Hepatocyte (in vitro differentiated cells): ENCODE measurements around the gene TSPAN16. TPM values are rescaled to one million over a fixed set of nuclear protein-coding genes. Genes with fewer than 3 reads are reported as not detected.
"Not testable (repeated sequence)": the region's sequence is repeated elsewhere in the genome, so short reads cannot be mapped to it uniquely, and the experiment has no call there.

ENCODE experiments used
- DNase-seq: peaks from one replicate; pipeline ENCODE4 v3.0.0-alpha.2; 2016; ENCODE audit warnings: low spot score
- H2AFZ ChIP-seq: fragments of 200-600 bp; sonication (generic); 2 replicates; pipeline ENCODE4 v1.6.0; 2016; ENCODE audit warnings: antibody characterized with exemption, mild to moderate bottlenecking
- H3K27ac ChIP-seq: fragments of 200-600 bp; sonication (generic); 2 replicates; pipeline ENCODE4 v1.5.1; 2016; ENCODE audit warnings: mild to moderate bottlenecking
- H3K27me3 ChIP-seq: fragments of 200-600 bp; sonication (generic); 2 replicates; pipeline ENCODE4 v1.6.1; 2016
- H3K36me3 ChIP-seq: fragments of 200-600 bp; sonication (generic); replicated peaks from 2 replicates; pipeline ENCODE4 v1.5.1; 2016; ENCODE audit warnings: low read depth; ENCODE audit not compliant: insufficient read depth
- H3K4me1 ChIP-seq: fragments of 200-600 bp; sonication (generic); 2 replicates; pipeline ENCODE4 v1.5.1; 2016; ENCODE audit warnings: mild to moderate bottlenecking, moderate library complexity; ENCODE audit not compliant: insufficient read depth
- H3K4me2 ChIP-seq: fragments of 200-600 bp; sonication (generic); 2 replicates; pipeline ENCODE4 v1.6.0; 2016
- H3K4me3 ChIP-seq: fragments of 200-600 bp; sonication (generic); 2 replicates; pipeline ENCODE4 v1.5.1; 2016; ENCODE audit warnings: mild to moderate bottlenecking
- H3K79me2 ChIP-seq: fragments of 200-600 bp; sonication (generic); 2 replicates; pipeline ENCODE4 v1.6.0; 2017; ENCODE audit warnings: mild to moderate bottlenecking
- H3K9me2 ChIP-seq: fragments of 200-600 bp; sonication (generic); replicated peaks from 2 replicates; pipeline ENCODE4 v1.6.0; 2017; ENCODE audit warnings: mild to moderate bottlenecking; ENCODE audit not compliant: insufficient read depth
- H3K9me3 ChIP-seq: fragments of 200-600 bp; sonication (generic); 2 replicates; pipeline ENCODE4 v1.5.1; 2016; ENCODE audit warnings: low read depth, mild to moderate bottlenecking
- H4K20me1 ChIP-seq: fragments of 200-600 bp; sonication (generic); 2 replicates; pipeline ENCODE4 v1.6.0; 2016; ENCODE audit warnings: mild to moderate bottlenecking; ENCODE audit not compliant: insufficient read depth, poor library complexity, severe bottlenecking
- EZH2 ChIP-seq: fragments of 200-600 bp; sonication (generic); IDR thresholded peaks from 2 replicates; pipeline ENCODE4 v1.6.1; 2016; ENCODE audit warnings: antibody characterized with exemption, mild to moderate bottlenecking, borderline replicate concordance
- EZH2phosphoT487 ChIP-seq: fragments of 200-600 bp; sonication (generic); IDR thresholded peaks from one replicate; pipeline ENCODE4 v1.6.1; 2018; ENCODE audit warnings: antibody characterized with exemption, mild to moderate bottlenecking, low read depth, moderate library complexity; ENCODE audit not compliant: unreplicated experiment, severe bottlenecking
- WGBS: methylation state at CpG from one replicate; pipeline ENCODE4 v1.1.6; 2016; ENCODE audit warnings: low lambda C conversion rate; ENCODE audit errors: missing lambda C conversion rate; 5-methylcytosine and 5-hydroxymethylcytosine counted together
- polyA plus RNA-seq: library from polyadenylated mRNA; unstranded; fragments of >200 nt; fragmentation: Nextera tagmentation; extraction: Ambion mirVana; gene quantifications from 2 replicates; pipeline ENCODE4 v1.2.1, GENCODE V29; 2016
- total RNA-seq: library from RNA; depleted of rRNA; stranded (reverse); fragments of >200 nt; gene quantifications from 2 replicates; pipeline ENCODE4 v1.2.3, GENCODE V29; 2014
- TF ChIP-seq, protein P1 (sequence below): fragments of 200-600 bp; sonication (generic); IDR thresholded peaks from 2 replicates; pipeline ENCODE4 v1.5.1; 2016; ENCODE audit warnings: antibody characterized with exemption, mild to moderate bottlenecking; ENCODE audit not compliant: poor library complexity

TSPAN16 gene
- total and polyA plus RNA-seq, 2 experiments from 2014 or later: not detected

DNA sequence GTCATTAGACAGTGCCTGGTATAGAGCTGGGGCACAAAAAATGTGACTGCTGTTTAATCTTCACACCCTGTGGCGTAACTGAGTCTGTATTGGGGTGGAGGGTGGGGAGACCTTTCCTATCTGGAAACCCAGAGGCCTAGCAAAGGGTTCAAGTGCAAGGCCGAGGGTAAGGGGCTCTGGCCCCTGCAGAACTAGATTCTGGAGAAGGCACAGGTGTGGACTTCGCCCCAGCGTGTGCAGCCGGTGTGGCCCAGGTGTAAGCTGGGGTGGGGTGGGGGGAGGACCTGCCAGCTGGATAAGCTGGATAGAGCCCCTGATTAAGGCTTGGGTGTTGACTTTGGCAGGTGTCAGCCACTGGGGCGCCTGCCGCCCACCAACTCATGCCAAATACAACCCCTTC, 42.2 kb downstream of the TSPAN16 start:
- peaks cover 5% of the 10 kb centered on the region for H3K4me1 ChIP-seq
- WGBS: 65% methylated on average over 7 of the region's 7 CpGs
- TF ChIP-seq EZH2phosphoT487 (no peak), EZH2 (no peak)
- TF ChIP-seq, protein P1, sequence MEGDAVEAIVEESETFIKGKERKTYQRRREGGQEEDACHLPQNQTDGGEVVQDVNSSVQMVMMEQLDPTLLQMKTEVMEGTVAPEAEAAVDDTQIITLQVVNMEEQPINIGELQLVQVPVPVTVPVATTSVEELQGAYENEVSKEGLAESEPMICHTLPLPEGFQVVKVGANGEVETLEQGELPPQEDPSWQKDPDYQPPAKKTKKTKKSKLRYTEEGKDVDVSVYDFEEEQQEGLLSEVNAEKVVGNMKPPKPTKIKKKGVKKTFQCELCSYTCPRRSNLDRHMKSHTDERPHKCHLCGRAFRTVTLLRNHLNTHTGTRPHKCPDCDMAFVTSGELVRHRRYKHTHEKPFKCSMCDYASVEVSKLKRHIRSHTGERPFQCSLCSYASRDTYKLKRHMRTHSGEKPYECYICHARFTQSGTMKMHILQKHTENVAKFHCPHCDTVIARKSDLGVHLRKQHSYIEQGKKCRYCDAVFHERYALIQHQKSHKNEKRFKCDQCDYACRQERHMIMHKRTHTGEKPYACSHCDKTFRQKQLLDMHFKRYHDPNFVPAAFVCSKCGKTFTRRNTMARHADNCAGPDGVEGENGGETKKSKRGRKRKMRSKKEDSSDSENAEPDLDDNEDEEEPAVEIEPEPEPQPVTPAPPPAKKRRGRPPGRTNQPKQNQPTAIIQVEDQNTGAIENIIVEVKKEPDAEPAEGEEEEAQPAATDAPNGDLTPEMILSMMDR: no peak
- DNase-seq: peak; percentile 58
- H2AFZ ChIP-seq: no peak overlapping the region
- no peaks in the 10 kb centered on the region for H3K9me2 ChIP-seq
- H3K9me3 ChIP-seq: no peaks in the 10 kb centered on the region
- peak overlapping the region; percentile 83 for H3K27ac ChIP-seq
- H3K27me3 ChIP-seq: no peaks in the 10 kb centered on the region
- peak overlapping the region; percentile 89 for H3K4me2 ChIP-seq
- H4K20me1 ChIP-seq: peaks cover 4% of the 10 kb centered on the region
- H3K4me3 ChIP-seq: peak overlapping the region; percentile 93
- peaks cover 46% of the 10 kb centered on the region for H3K79me2 ChIP-seq
- no peaks in the 10 kb centered on the region for H3K36me3 ChIP-seq

DNA sequence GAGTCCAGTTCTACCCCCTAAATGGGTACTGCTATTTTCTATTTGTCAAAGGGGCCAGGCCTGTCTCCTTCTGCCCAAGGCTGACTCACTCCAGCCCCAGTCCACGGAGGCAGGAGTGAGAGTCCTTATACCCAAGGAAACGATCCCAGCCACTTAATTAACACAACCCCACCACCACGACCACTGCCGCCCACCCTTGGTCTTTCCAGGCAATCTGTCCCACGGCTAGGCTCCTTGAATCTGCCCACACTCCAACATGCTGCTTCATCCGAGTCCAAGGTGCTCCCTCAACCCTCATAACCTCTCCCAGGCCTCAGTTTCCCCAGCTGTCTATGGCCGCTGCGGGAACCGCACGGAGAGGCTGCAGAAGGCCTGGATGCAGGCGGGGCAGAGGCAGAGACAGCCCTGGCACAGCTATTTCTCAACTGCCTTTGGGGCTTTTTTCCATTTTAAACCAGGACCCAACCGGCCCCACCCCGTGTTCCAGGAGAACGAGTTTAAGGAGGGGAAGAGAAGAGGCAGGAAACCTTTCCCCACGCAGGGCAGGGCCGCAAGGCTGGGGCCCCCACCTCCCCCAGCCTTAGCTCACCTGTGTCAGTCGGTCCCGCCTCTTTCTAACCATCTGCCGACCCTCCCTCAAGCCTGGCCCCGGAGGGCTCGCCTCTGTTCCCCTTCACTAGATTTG, 42.8 kb downstream of the TSPAN16 start:
- H3K4me3 ChIP-seq: peak overlapping the region; percentile 93
- peak; percentile 40 for DNase-seq
- 24% methylated on average over 21 of the region's 21 CpGs for WGBS
- H3K9me3 ChIP-seq: no peaks in the 10 kb centered on the region
- TF ChIP-seq EZH2: no peak
- TF ChIP-seq, protein P1: no peak
- no peak for TF ChIP-seq EZH2phosphoT487
- peak overlapping the region; percentile 83 for H3K27ac ChIP-seq
- peaks cover 4% of the 10 kb centered on the region for H4K20me1 ChIP-seq
- H3K4me1 ChIP-seq: peaks cover 5% of the 10 kb centered on the region
- H3K9me2 ChIP-seq: no peaks in the 10 kb centered on the region
- H2AFZ ChIP-seq: peak overlapping the region; percentile 58
- H3K4me2 ChIP-seq: peak overlapping the region; percentile 89
- peaks cover 46% of the 10 kb centered on the region for H3K79me2 ChIP-seq
- no peaks in the 10 kb centered on the region for H3K27me3 ChIP-seq
- H3K36me3 ChIP-seq: no peaks in the 10 kb centered on the region

DNA sequence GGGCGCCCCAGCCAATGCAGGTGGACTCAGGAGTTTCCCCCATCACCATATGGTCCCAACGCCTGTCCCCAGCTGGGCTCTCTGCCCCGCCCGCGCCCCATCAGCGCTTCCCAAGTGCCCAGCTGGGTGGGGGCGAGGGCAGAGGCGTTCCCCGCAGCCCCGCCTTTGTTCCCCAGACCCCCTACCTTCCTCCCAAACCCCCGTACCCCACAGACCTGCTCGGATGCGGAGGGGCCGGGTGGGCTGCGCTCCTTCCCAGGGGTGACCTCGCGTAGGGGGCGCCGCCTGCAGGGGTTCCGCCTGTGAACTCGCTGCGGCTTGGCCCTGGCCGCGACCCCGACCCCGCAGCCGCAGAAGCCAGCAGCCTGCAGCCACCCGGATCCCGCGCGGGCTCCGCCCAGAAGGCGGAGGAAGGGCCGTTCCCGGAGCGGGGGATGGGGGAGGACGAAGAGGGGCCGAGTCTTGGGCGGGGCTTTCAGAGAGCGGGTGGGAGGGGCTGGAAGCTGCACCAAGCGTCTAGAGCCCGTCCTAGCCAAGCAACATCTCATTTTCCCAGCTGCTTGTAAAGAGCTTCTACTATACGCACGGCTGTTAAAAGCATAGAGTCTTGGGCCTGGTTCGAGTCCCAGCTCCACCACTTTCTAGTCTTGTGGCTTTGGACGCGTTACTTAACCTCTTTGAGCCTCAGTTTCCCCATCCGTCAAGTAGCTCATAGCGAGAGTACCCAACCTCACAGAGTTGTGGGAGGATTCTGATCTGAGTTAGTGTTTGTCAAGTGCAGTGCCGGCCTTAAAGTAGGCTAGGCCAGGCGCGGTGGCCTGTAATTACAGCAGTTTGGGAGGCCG, 43.5 kb downstream of the TSPAN16 start, which contains the start of gene RAB3D:
Gene RAB3D, minus strand, starts transcription at position 404 of the 845 bp plus-strand sequence. CDS start 2,258 bp downstream, outside the sequence.
- WGBS: 12% methylated on average over 43 of the region's 53 CpGs
- H3K79me2 ChIP-seq: peaks cover 46% of the 10 kb centered on the region
- peak within 1 kb of the TSS; percentile 89 for H3K4me2 ChIP-seq
- H3K9me2 ChIP-seq: no peaks in the 10 kb centered on the region
- no peaks in the 10 kb centered on the region for H3K27me3 ChIP-seq
- H2AFZ ChIP-seq: peak within 1 kb of the TSS; percentile 58
- peak; percentile 97 for DNase-seq
- H3K4me1 ChIP-seq: peaks cover 5% of the 10 kb centered on the region
- H3K36me3 ChIP-seq: no peaks in the 10 kb centered on the region
- TF ChIP-seq EZH2 (no peak), EZH2phosphoT487 (no peak)
- peak within 1 kb of the TSS; percentile 83 for H3K27ac ChIP-seq
- H4K20me1 ChIP-seq: peaks cover 4% of the 10 kb centered on the region
- peak within 1 kb of the TSS; percentile 93 for H3K4me3 ChIP-seq
- no peaks in the 10 kb centered on the region for H3K9me3 ChIP-seq

DNA sequence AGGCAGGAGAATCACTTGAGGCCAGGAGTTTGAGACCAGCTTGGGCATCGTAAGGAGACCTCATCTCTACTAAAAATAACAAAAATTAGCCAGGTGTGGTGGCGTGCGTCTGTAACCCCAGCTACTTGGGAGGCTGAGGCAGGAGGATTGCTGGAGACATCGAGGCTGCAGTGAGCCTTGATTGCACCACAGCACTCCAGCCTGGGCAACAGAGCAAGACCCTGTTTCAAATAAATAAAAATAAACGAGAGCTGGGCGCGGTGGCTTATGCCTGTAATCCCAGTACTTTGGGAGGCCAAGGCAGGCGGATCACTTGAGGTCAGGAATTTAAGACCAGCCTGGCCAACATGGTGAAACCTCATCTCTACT, 44.1 kb downstream of the TSPAN16 start:
- not testable (repeated sequence) for H4K20me1 ChIP-seq, H3K4me3 ChIP-seq, H3K9me2 ChIP-seq, H3K36me3 ChIP-seq, DNase-seq, H3K4me1 ChIP-seq, H3K9me3 ChIP-seq, H3K27me3 ChIP-seq
- Histone ChIP-seq H3K27ac (peak overlapping the region; percentile 54), H3K79me2 (peaks cover 42% of the 10 kb centered on the region), H2AFZ (peak overlapping the region; percentile 53), H3K4me2 (peak overlapping the region; percentile 89)
- 97% methylated on average over 8 of the region's 8 CpGs for WGBS
